Tibial nerve (tissue), 4 donors: ENCODE data around the gene EBF3. TPM values are rescaled to one million over a fixed set of nuclear protein-coding genes. Genes with fewer than 3 reads are reported as not detected.

Experiments
- DNase-seq, 2 donors: peaks; one replicate each; pipeline ENCODE4 v3.0.0-alpha.2; 2019; ENCODE audit warnings: low spot score in 2 of 2
- H3K27ac ChIP-seq, 4 donors: fragments of 200-600 bp; sonication (generic) in 3 of 4; one replicate each; pipeline ENCODE4 v1.5.1; 2017 to 2019; ENCODE audit warnings: mild to moderate bottlenecking in 1 of 4
- H3K27me3 ChIP-seq, 2 donors: fragments of 200-600 bp; sonication (generic) in 1 of 2; one replicate each; pipeline versions ENCODE4 v1.5.1 to v1.6.0; 2017 to 2019
- H3K36me3 ChIP-seq, 3 donors: fragments of 200-600 bp; sonication (generic); one replicate each; pipeline ENCODE4 v1.5.1; 2018 to 2019
- H3K4me1 ChIP-seq, 4 donors: fragments of 200-600 bp; sonication (generic) in 3 of 4; one replicate each; pipeline ENCODE4 v1.5.1; 2017 to 2019
- H3K4me3 ChIP-seq, 4 donors: fragments of 200-600 bp; sonication (generic) in 3 of 4; one replicate each; pipeline ENCODE4 v1.5.1; 2017 to 2019; ENCODE audit warnings: mild to moderate bottlenecking in 1 of 4, moderate library complexity in 1 of 4
- H3K9me3 ChIP-seq, 4 donors: fragments of 200-600 bp; sonication (generic) in 3 of 4; one replicate each; pipeline ENCODE4 v1.5.1; 2017 to 2019
- EP300 ChIP-seq, 2 donors: sonication (generic); formaldehyde crosslinking; IDR thresholded peaks; one replicate each; pipeline ENCODE4 v1.6.1; 2017; ENCODE audit warnings: antibody characterized with exemption in 2 of 2, mild to moderate bottlenecking in 1 of 2
- POLR2A ChIP-seq, 2 donors: fragments of 450-650 bp; IDR thresholded peaks; one replicate each; pipeline ENCODE4 v1.6.1; 2017; ENCODE audit warnings: antibody characterized with exemption in 2 of 2, mild to moderate bottlenecking in 2 of 2, moderate library complexity in 2 of 2
- WGBS, 2 donors: methylation state at CpG; one replicate each; pipeline ENCODE4 v1.1.5; 2018; 5-methylcytosine and 5-hydroxymethylcytosine counted together
- total RNA-seq, 4 donors: library from RNA; depleted of rRNA; stranded (reverse); fragments of >200 nt; gene quantifications; one replicate each; pipeline ENCODE4 v1.1.0, GENCODE V29; 2016
- TF ChIP-seq, protein P1 (sequence below), 5 experiments: fragments of 200-600 bp in 3 of 5; fragments of 450-650 bp in 2 of 5; sonication (generic) in 3 of 5; IDR thresholded peaks; one replicate each; pipeline ENCODE4 v1.5.1; 2016 to 2019; ENCODE audit warnings: antibody characterized with exemption in 5 of 5, mild to moderate bottlenecking in 3 of 5, moderate library complexity in 2 of 5

Gene EBF3
- total RNA-seq, 4 donors from 2014 or later = 27.3 to 41.0 (median 31.2) TPM

GRCh38 chr10:129833994-129834739 lies 129.9 kb downstream of the EBF3 start:
- Histone ChIP-seq H3K36me3 (peaks cover 0 to 18% (median 0%) of the 10 kb centered on the region in 3 donors), H3K4me1 (no peaks in the 10 kb centered on the region), H3K27ac (no peak overlapping the region), H3K9me3 (no peaks in the 10 kb centered on the region), H3K4me3 (no peak overlapping the region), H3K27me3 (no peaks in the 10 kb centered on the region)
- TF ChIP-seq EP300 (IDR thresholded peaks at IDR 0.05) = no peak
- TF ChIP-seq, protein P1, sequence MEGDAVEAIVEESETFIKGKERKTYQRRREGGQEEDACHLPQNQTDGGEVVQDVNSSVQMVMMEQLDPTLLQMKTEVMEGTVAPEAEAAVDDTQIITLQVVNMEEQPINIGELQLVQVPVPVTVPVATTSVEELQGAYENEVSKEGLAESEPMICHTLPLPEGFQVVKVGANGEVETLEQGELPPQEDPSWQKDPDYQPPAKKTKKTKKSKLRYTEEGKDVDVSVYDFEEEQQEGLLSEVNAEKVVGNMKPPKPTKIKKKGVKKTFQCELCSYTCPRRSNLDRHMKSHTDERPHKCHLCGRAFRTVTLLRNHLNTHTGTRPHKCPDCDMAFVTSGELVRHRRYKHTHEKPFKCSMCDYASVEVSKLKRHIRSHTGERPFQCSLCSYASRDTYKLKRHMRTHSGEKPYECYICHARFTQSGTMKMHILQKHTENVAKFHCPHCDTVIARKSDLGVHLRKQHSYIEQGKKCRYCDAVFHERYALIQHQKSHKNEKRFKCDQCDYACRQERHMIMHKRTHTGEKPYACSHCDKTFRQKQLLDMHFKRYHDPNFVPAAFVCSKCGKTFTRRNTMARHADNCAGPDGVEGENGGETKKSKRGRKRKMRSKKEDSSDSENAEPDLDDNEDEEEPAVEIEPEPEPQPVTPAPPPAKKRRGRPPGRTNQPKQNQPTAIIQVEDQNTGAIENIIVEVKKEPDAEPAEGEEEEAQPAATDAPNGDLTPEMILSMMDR (IDR thresholded peaks at IDR 0.05) = no peak
- DNase-seq = no peak
- WGBS, 2 donors = 61 to 66% methylated on average over 15 of the region's 15 CpGs

- H3K9me3 ChIP-seq = no peaks in the 10 kb centered on the region
- H3K27ac ChIP-seq = no peak overlapping the region
- DNase-seq = no peak
- no peaks in the 10 kb centered on the region for H3K4me1 ChIP-seq
- no peaks in the 10 kb centered on the region for H3K27me3 ChIP-seq
- no peak overlapping the region for H3K4me3 ChIP-seq
- H3K36me3 ChIP-seq = peaks cover 0 to 11% (median 0%) of the 10 kb centered on the region in 3 donors
- TF ChIP-seq POLR2A (IDR thresholded peaks at IDR 0.05) = no peak
- no peak for TF ChIP-seq EP300 (IDR thresholded peaks at IDR 0.05)
- TF ChIP-seq, protein P1 (IDR thresholded peaks at IDR 0.05) = no peak
- 68 to 76% methylated on average over 12 of the region's 12 CpGs for WGBS, 2 donors
Observed at GRCh38 chr10:129833468-129833950, 130.6 kb downstream of the EBF3 start.

DNA sequence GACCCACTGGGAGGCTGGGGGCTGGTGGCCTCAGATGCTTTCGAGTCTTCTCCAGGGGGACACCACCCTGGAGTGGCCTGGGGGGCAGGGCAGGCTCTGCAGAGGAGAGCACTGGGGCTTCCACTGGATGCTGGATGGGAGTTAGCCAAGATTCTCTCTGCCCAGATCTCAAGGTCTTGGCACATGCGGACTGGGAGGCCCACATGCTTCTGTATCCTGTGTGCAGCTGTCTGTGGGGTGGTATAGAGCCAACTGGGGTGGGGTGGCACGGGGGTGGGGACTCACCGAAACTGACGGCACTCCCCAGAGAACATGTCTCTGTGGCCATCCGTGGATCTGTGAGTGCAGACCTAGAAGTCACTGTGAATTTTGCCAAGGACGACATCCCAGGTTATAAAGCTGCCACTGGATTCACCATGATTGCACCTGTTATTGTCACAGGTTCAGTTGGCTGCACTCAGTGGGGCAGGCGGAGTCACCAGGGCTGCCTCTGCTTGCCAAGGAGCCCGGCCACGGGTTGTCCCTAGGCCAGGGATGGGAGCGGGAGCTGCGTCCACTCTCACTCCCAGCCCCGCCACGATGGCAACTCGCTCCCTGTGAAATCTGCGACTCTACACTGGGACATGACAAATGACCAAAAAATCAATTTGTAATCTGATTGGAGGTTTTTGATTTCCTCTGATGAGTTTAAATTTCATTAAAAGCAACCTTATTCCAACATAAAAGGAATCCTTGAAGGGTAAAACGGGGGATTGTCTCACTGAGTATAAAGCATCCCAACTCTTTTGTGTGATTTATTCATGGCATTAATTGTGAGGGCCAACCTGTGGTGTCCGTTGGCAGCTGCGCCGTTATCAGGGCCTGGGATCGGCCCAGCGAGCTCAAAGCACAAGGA lies 131.3 kb downstream of the EBF3 start:
- H3K4me3 ChIP-seq = no peak overlapping the region
- 79 to 85% methylated on average over 19 to 22 of the region's 22 CpGs for WGBS, 2 donors
- TF ChIP-seq EP300 (IDR thresholded peaks at IDR 0.05) (no peak), POLR2A (IDR thresholded peaks at IDR 0.05) (no peak)
- TF ChIP-seq, protein P1 (IDR thresholded peaks at IDR 0.05) = no peak
- no peak for DNase-seq
- H3K9me3 ChIP-seq = no peaks in the 10 kb centered on the region
- H3K27me3 ChIP-seq = no peaks in the 10 kb centered on the region
- no peaks in the 10 kb centered on the region for H3K4me1 ChIP-seq
- peaks cover 0 to 4% (median 0%) of the 10 kb centered on the region in 3 donors for H3K36me3 ChIP-seq
- H3K27ac ChIP-seq = no peak overlapping the region

DNA sequence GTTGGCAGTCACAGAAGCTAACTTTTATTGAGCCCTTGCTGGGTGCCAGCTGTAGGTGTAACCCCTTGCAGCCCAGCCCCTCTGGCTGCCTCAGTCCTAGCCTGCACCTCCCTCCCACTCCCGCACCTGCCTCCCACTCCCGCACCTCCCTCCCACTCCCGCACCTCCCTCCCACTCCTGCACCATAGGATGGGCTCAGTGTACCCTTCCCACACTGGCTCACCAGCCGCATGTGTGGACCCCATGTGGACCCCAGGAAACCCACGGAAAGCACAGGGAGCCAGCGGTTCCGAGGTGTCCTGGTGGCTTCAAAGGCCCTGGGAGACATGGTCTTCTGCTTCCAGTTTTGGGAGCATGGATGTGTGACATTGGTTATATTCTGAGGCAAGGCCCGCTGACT lies 132.9 kb downstream of the EBF3 start:
- Histone ChIP-seq H3K27me3 (no peaks in the 10 kb centered on the region), H3K4me3 (no peak overlapping the region), H3K27ac (no peak overlapping the region), H3K9me3 (no peaks in the 10 kb centered on the region), H3K36me3 (no peaks in the 10 kb centered on the region), H3K4me1 (no peaks in the 10 kb centered on the region)
- TF ChIP-seq, protein P1 (IDR thresholded peaks at IDR 0.05) = no peak
- TF ChIP-seq EP300 (IDR thresholded peaks at IDR 0.05) (no peak), POLR2A (IDR thresholded peaks at IDR 0.05) (no peak)
- 95 to 97% methylated on average over 8 of the region's 8 CpGs for WGBS, 2 donors
- no peak for DNase-seq

GRCh38 chr10:129825826-129826225 lies 138.2 kb downstream of the EBF3 start:
- peaks cover 0 to 6% (median 0%) of the 10 kb centered on the region in 4 donors for H3K9me3 ChIP-seq
- no peaks in the 10 kb centered on the region for H3K36me3 ChIP-seq
- H3K4me1 ChIP-seq = no peaks in the 10 kb centered on the region
- no peak overlapping the region for H3K27ac ChIP-seq
- TF ChIP-seq POLR2A (IDR thresholded peaks at IDR 0.05) (no peak), EP300 (IDR thresholded peaks at IDR 0.05) (no peak)
- TF ChIP-seq, protein P1 (IDR thresholded peaks at IDR 0.05) = no peak
- no peak overlapping the region for H3K4me3 ChIP-seq
- DNase-seq = no peak
- H3K27me3 ChIP-seq = no peaks in the 10 kb centered on the region
- 81 to 91% methylated on average over 3 of the region's 3 CpGs for WGBS, 2 donors
